Stimulated activated CD8-positive, alpha-beta memory T cell treated with anti-CD3 and anti-CD28 coated beads, Interleukin-12 subunit alpha, Interleukin-12 subunit beta, amount 100 ng/mL, for 24 hours (primary cell): ENCODE results near the gene CD96.
A peak's percentile ranks its signal among the peaks of the same experiment; 100 is the strongest.
"Not testable (repeated sequence)": the region's sequence is repeated elsewhere in the genome, so short reads cannot be mapped to it uniquely, and the experiment has no call there.

ENCODE experiments used
- DNase-seq: peaks from one replicate; pipeline ENCODE4 v3.0.0-alpha.2; 2020; ENCODE audit errors: extremely low read depth

CD96 gene

DNA sequence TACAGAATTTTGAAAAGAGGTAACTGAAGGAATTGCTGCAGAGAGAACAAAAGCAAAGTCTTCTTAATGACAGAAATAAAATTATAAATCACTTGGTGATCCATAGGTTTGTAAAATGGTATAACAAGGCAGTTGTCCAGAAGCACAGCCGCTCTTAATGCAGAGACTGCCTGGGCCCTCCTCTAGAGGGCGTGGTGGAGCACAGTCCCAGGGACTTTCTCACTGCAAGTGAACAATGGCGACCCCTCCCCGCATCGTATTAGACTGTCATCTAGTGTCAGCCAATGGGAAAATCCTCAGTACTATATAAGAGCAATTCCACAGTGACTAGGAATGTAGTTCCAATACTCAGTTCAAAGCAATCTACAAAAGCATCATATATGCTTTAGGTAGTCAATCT is 79.5 kb downstream of the CD96 start:
- no peak for DNase-seq

DNA sequence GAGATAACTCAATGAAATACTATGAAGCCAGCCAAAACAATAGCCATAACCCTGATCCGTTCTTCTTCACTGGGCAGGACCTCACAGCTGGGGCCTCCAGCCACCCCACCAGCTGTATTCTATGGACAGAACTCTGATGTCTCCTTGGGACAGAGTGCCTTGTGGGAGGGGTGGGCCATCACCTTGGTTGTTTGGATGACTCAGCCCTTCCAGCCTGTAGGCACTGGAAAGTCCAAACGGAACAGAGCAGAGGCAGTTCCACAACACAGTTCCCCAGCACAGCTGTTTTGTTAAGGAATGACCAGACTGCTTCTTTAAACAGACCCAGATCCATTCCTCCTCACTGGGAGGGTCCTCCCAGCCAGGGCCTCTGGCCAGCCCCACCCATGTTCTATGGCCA is 85.1 kb downstream of the CD96 start:
- DNase-seq = no peak

DNA sequence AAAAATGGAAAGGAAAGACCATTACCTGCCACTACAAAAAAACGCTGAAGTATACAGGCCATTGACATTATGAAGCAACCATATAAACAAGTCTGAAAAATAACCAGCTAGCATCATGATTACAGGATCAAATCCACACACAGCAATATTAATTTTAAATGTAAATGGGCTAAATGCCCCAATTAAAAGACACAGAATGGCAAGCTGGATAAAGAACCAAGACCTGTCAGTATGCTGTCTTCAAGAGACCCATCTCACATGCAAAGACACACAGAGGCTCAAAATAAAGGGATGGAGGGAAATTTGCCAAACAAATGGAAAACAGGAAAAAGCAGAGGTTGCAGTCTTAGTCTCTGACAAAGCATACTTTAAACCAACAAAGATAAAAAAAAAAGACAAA is 87.0 kb downstream of the CD96 start:
- DNase-seq = not testable (repeated sequence)

- DNase-seq = not testable (repeated sequence)
These were observed 88.6 kb downstream of the CD96 start for GRCh38 chr3:111630638-111631037.

GRCh38 chr3:111635403-111635802 is 93.4 kb downstream of the CD96 start:
- DNase-seq = no peak

GRCh38 chr3:111636366-111636885 is 94.4 kb downstream of the CD96 start:
- DNase-seq = no peak

GRCh38 chr3:111639316-111639715 is 97.3 kb downstream of the CD96 start:
- no peak for DNase-seq

- no peak for DNase-seq
These were observed 107.1 kb downstream of the CD96 start for GRCh38 chr3:111648991-111649579.

- no peak for DNase-seq
These were observed 108.6 kb downstream of the CD96 start for GRCh38 chr3:111650378-111651275.

DNA sequence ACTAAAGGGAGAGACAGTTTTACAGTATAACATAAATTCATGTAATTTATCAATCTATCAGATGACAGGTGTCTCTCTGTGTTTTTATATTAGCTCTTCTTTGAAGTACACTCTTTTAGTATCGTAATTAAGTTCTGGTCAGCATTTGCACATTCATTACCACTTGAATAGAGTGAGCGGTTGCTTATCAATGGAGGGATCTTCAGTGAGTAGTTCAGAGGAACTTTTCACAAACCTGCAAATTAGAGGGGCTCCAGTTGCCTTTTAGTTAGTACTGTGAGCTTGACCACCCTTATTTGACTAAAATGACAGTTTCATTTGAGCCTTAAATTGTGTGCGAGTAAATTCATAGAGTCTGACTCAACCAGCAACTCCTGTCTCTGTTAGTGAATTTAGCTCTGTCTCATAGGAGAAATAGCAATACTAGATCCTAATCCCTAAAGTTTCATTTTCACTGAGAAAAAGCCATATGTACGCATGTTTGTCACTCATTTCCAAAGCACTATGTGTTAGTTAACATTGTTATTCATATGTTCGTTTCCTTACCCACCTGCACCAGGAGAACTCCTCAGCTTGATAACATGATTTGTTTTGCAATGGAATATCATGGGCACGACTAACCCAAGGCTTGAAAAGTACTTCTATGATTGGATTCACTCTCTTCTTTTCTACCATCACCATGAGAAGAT is 110.6 kb downstream of the CD96 start:
- DNase-seq = no peak

GRCh38 chr3:111653766-111654165 is 111.8 kb downstream of the CD96 start:
- no peak for DNase-seq

DNA sequence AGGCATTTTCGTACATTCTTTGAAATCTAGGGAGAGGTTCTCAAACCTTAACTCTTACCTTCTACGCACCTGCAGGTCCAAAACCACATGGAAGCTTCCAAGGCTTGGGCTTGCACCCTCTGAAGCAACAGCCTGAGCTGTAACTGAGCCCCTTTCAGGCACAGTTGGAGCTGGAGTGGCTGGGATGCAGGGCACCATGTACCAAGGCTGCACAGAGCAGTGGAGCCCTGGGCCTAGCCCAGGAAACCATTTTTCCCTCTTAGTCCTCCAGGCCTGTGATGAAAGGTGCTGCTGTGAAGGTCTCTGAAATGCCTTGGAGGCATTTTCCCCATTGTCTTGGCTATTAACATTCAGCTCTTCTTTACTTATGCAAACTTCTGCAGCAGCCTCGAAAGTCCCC is 120.0 kb downstream of the CD96 start:
- DNase-seq = no peak

DNA sequence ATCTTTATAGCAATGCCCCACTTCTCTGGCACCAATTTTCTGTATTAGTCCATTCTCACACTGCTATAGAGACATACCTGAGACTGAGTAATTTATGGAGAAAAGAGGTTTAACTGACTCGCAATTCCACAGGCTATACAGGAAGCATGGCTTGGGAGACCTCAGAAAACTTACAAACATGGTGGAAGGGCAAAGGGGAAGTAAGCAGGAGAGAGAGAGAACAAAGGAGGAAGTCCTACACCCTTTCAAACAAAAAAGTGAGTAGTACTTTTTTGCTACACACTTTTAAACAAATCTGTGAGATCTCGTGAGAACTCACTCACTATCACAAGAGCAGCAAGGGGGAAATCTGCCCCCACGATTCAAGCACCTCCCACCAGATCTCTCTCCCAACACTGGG is 120.9 kb downstream of the CD96 start:
- no peak for DNase-seq

DNA sequence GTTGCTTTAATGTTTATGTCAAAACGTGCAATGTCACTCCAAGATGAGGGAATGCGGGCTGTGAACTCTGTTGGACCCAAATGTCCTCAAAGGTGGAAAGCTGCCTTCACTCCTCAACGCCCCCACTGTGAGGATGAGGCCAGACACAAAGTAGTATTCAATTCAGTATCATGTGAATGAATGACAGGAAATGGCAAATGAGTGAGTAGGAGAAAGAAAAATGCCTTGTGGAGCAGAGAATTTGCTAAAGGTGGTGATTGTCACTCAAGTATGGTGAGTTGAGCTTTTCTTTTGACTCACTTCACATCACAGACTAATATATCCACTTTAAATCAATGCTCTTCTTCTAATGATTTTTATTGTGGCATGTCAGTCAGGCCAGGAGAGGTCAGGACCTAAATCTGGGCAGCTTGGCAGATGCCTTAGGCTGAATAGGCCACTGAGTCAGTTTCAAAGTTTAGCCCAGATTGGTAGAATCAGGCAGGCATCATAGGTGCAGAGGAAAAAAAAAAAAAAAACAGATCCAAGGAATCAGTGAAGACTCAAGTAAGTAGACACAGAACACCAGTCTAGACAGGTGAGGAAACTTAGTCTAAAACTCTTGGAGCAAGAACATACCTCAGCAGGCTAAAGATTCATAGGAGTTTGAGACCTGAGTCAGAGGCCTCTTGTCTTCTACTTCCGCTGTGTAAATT is 124.2 kb downstream of the CD96 start:
- DNase-seq = no peak

- no peak for DNase-seq
These were observed 125.2 kb downstream of the CD96 start for GRCh38 chr3:111667170-111667569.

- peak; percentile 36 for DNase-seq
These were observed 125.7 kb downstream of the CD96 start for GRCh38 chr3:111667621-111668239.

- no peak for DNase-seq
These were observed 126.3 kb downstream of the CD96 start for GRCh38 chr3:111668326-111668725.

DNA sequence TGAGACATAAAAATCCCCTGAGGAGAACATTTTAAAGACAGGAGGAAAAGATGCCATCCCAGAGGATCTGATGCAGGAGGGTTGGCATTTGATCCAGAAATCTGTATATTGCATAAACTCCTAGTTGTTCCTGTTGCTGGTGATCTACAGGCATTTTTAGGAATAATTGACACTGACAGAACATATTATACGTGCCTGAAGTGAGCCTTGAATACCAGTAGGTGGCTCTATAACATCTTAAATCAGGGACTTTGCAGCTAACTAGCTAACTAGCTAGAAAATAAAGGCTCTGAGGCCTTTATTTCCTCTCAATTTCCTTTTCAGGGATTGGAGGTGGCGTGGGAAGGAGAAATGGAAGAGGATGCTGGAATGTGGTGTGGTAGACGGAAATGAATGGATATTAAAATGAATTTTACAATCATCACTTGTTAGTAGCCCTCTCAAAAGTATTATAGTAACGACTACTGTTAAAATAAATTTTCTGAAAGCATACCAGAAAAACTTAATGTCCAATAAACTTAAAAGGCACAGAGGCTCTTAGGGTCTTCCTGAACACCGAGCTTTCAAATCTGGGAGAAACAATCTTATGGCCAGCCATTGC is 127.0 kb downstream of the CD96 start:
- no peak for DNase-seq

- no peak for DNase-seq
These were observed 128.1 kb downstream of the CD96 start for GRCh38 chr3:111669926-111670630.

- not testable (repeated sequence) for DNase-seq
These were observed 130.5 kb downstream of the CD96 start for GRCh38 chr3:111672461-111672860.
